Measurements from ENCODE around the gene POLDIP2. TPM values are rescaled to one million over a fixed set of nuclear protein-coding genes. Genes with fewer than 3 reads are reported as not detected.

POLDIP2 gene
- polyA plus RNA-seq, 1 experiment, result 141 TPM

GRCh38 chr17:28395426-28395825, 38.1 kb upstream of the POLDIP2 start:
- DNase-seq (ENCODE audit: low read depth), result no peak
- CTCF ChIA-PET, result interaction anchor here (0.6 kb wide), 1 partner anchor 11 kb away, joined by 4 read pairs; the partner anchor contains the start of gene SLC46A1
- H3K27me3 ChIP-seq (ENCODE audit: control insufficient read depth, insufficient read depth, low read length), result no peaks in the 10 kb centered on the region
- TF ChIP-seq, protein P1, sequence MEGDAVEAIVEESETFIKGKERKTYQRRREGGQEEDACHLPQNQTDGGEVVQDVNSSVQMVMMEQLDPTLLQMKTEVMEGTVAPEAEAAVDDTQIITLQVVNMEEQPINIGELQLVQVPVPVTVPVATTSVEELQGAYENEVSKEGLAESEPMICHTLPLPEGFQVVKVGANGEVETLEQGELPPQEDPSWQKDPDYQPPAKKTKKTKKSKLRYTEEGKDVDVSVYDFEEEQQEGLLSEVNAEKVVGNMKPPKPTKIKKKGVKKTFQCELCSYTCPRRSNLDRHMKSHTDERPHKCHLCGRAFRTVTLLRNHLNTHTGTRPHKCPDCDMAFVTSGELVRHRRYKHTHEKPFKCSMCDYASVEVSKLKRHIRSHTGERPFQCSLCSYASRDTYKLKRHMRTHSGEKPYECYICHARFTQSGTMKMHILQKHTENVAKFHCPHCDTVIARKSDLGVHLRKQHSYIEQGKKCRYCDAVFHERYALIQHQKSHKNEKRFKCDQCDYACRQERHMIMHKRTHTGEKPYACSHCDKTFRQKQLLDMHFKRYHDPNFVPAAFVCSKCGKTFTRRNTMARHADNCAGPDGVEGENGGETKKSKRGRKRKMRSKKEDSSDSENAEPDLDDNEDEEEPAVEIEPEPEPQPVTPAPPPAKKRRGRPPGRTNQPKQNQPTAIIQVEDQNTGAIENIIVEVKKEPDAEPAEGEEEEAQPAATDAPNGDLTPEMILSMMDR (IDR thresholded peaks at IDR 0.05; ENCODE audit: insufficient read depth, low read depth, low read length), result no peak
- no peak overlapping the region for H3K4me3 ChIP-seq (ENCODE audit: low read depth, low read length)
- H3K36me3 ChIP-seq (ENCODE audit: control insufficient read depth, insufficient read depth, low read length), result peaks cover 10% of the 10 kb centered on the region
- POLR2A ChIA-PET, result interaction anchor here (0.7 kb wide), 1 partner anchor 60 kb away, joined by 6 read pairs; the partner anchor contains the start of gene TNFAIP1

DNA sequence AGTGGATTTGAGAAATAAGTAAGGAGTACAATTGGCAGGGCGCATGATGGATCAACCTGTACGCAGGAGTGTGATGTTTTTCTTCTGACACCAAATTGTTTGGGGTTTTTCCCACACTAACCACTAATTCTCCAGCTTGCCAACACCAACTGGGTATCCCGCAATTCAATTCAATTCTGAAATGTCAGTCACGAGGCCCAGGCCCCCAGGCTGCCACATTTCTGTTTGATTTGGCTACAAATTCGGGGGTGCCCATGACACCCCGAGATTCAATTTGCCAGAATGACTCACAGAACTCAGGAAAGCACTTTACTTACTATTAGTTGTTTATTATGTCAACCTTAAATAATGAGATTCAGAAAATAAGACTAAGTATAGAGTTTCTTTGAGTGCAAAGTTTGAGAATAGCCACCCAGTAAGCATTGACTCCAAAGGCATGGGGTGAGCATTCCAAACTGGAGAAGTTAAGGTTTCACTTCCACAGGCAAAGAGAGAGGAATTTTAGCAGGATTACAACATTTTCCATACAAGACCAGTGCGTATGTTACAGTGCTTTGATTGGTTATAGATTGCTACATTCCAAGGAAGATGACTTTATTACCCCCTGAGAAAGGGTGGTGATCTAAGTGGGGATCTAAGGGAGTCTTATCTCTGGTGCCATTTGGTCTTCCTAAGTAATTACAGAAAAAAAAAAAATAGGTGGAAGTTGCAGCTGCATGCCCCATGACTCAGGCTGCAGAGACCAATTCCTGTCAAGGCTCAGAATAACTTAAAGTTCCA, 37.2 kb upstream of the POLDIP2 start:
- no peak for DNase-seq (ENCODE audit: low read depth)
- Histone ChIP-seq H3K27me3 (ENCODE audit: control insufficient read depth, insufficient read depth, low read length) (no peaks in the 10 kb centered on the region), H3K4me3 (ENCODE audit: low read depth, low read length) (no peak overlapping the region), H3K36me3 (ENCODE audit: control insufficient read depth, insufficient read depth, low read length) (peaks cover 13% of the 10 kb centered on the region)
- POLR2A ChIA-PET, result interaction anchor here (0.7 kb wide), 1 partner anchor 59 kb away, joined by 6 read pairs; the partner anchor contains the start of gene TNFAIP1
- TF ChIP-seq, protein P1 (IDR thresholded peaks at IDR 0.05; ENCODE audit: insufficient read depth, low read depth, low read length), result no peak
- CTCF ChIA-PET, result interaction anchor here (0.6 to 1.2 kb wide), 2 partner anchors 12 to 22 kb away, joined by 3 to 4 read pairs; partner anchors contain the start of gene SLC46A1

GRCh38 chr17:28392491-28392890, 35.2 kb upstream of the POLDIP2 start:
- H3K27me3 ChIP-seq (ENCODE audit: control insufficient read depth, insufficient read depth, low read length), result no peaks in the 10 kb centered on the region
- DNase-seq (ENCODE audit: low read depth), result no peak
- no peak overlapping the region for H3K4me3 ChIP-seq (ENCODE audit: low read depth, low read length)
- peaks cover 10% of the 10 kb centered on the region for H3K36me3 ChIP-seq (ENCODE audit: control insufficient read depth, insufficient read depth, low read length)
- TF ChIP-seq, protein P1 (IDR thresholded peaks at IDR 0.05; ENCODE audit: insufficient read depth, low read depth, low read length), result no peak
- ChIA-PET CTCF (no interaction called here), POLR2A (no interaction called here)

DNA sequence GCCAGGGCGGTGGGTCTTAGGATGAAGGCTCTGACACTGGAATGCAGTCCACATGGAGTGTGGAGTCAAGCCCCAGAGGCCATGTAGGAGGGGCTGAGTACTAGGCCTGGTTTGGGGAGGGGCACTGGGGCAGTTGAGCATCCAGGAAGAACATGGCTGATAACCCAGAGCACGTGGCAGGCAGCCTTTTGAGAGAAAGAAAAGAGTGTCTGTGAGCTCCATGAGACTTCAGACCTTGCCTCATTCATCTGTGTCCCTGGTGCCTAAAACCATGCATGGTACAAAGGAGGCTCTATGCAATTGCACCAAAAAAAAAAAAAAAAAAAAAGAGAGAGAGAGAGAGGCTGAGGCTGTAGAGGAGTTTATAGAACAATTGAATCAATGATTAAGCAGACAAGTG, 34.1 kb upstream of the POLDIP2 start:
- no peak overlapping the region for H3K4me3 ChIP-seq (ENCODE audit: low read depth, low read length)
- ChIA-PET POLR2A (no interaction called here), CTCF (interaction anchor here (0.9 kb wide), 1 partner anchor 25 kb away, joined by 3 read pairs; no protein-coding TSS in a partner anchor)
- peaks cover 10% of the 10 kb centered on the region for H3K36me3 ChIP-seq (ENCODE audit: control insufficient read depth, insufficient read depth, low read length)
- no peak for DNase-seq (ENCODE audit: low read depth)
- H3K27me3 ChIP-seq (ENCODE audit: control insufficient read depth, insufficient read depth, low read length), result no peaks in the 10 kb centered on the region
- TF ChIP-seq, protein P1 (IDR thresholded peaks at IDR 0.05; ENCODE audit: insufficient read depth, low read depth, low read length), result no peak

DNA sequence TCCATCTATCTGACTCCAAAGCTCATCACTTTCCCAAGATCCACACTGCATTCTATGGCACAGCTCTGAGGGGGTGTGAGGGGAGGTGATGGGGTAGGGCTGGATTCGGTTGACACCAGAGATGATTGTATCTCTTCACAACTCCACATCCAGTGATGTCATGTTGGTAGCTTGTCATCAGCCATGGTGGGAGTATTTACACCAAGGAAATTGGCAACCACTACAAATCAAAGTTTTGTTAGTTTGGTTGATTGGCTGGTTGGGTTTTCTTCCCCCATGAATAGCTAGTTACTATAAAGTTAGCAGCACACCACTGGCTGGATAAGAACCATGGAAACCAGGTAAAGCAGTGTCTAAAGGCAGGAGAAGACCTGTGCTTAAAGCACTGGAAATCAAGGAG, 33.7 kb upstream of the POLDIP2 start:
- CTCF ChIA-PET, result interaction anchor here (0.9 kb wide), 1 partner anchor 26 kb away, joined by 3 read pairs; no protein-coding TSS in a partner anchor
- Histone ChIP-seq H3K27me3 (ENCODE audit: control insufficient read depth, insufficient read depth, low read length) (no peaks in the 10 kb centered on the region), H3K4me3 (ENCODE audit: low read depth, low read length) (no peak overlapping the region), H3K36me3 (ENCODE audit: control insufficient read depth, insufficient read depth, low read length) (peaks cover 10% of the 10 kb centered on the region)
- TF ChIP-seq, protein P1 (IDR thresholded peaks at IDR 0.05; ENCODE audit: insufficient read depth, low read depth, low read length), result no peak
- POLR2A ChIA-PET, result no interaction called here
- no peak for DNase-seq (ENCODE audit: low read depth)
